HepG2 (cell line): ENCODE measurements around the gene OR8G5. TPM values are rescaled to one million over a fixed set of nuclear protein-coding genes. Genes with fewer than 3 reads are reported as not detected.

Experiments used
- ATAC-seq: fragments of 200-7000 bp; cut with Tn5 transposase; 3 replicates; pipeline ENCODE4 v1.9.1; 2020; ENCODE audit warnings: mild to moderate bottlenecking, moderate library complexity
- BruUV-seq: library from RNA; stranded (reverse); fragments of 400-500 nt; replicated peaks from 2 replicates; lab custom pipeline; 2021; lab: Mats Ljungman, UMichigan
- CTCF ChIA-PET: fragments of 300-600 bp; formaldehyde crosslinking; extraction: SDS; loops from one replicate; lab custom pipeline; 2021; ENCODE audit warnings: low total read pairs, inconsistent platforms, low intra/inter-chr PET ratio; lab: Yijun Ruan, JAX
- POLR2A ChIA-PET: fragments of 350-600 bp; sonication (Branson Sonifier 250); formaldehyde crosslinking; loops from one replicate; lab custom pipeline; 2020; ENCODE audit warnings: antibody characterized with exemption, inconsistent platforms; lab: Yijun Ruan, JAX
- DNase-seq: peaks from one replicate; pipeline ENCODE4 v3.0.0-alpha.2; 2015; ENCODE audit warnings: low spot score
- FAIRE-seq: peaks from 3 replicates; lab custom pipeline; 2011; peaks lifted over from hg19 to GRCh38; lab: Jason Lieb, UNC
- H2AFZ ChIP-seq: one replicate; pipeline ENCODE4 v1.6.1; 2011; ENCODE audit warnings: low read length, inconsistent platforms
- H3K27ac ChIP-seq: fragments of 300-600 bp; 3 replicates; pipeline ENCODE4 v1.8.0; 2011; ENCODE audit warnings: mixed run types, mild to moderate bottlenecking, mixed read lengths, low read length, inconsistent platforms; ENCODE audit not compliant: insufficient read depth; ENCODE audit errors: extremely low read length
- H3K27me3 ChIP-seq, 2 experiments: fragments of 200-600 bp in 1 of 2; 2 replicates in 1 of 2; 3 replicates in 1 of 2; pipeline versions ENCODE4 v1.6.0 to v1.8.0; 2011; ENCODE audit warnings: low read length in 2 of 2, mild to moderate bottlenecking in 2 of 2, moderate library complexity in 2 of 2, inconsistent platforms in 1 of 2; ENCODE audit not compliant: insufficient read depth in 2 of 2, control insufficient read depth in 1 of 2
- H3K36me3 ChIP-seq, 2 experiments: fragments of 200-600 bp in 1 of 2; replicated peaks in 1 of 2; 2 replicates in 1 of 2; 3 replicates in 1 of 2; pipeline versions ENCODE4 v1.5.1 to v1.8.0; 2011; ENCODE audit warnings: low read length in 2 of 2, inconsistent platforms in 1 of 2; ENCODE audit not compliant: insufficient read depth in 2 of 2, control insufficient read depth in 1 of 2
- H3K4me1 ChIP-seq: 2 replicates; pipeline ENCODE4 v1.5.1; 2012; ENCODE audit warnings: low read length, inconsistent platforms; ENCODE audit not compliant: insufficient read depth
- H3K4me2 ChIP-seq: 2 replicates; pipeline ENCODE4 v1.6.0; 2011; ENCODE audit warnings: low read depth, low read length, inconsistent platforms
- H3K4me3 ChIP-seq, 3 experiments: fragments of 200-600 bp in 1 of 3; sonication (generic), shearing (Covaris generic) in 1 of 3; replicated peaks in 1 of 3; 2 replicates each; pipeline ENCODE4 v1.5.1; 2011 to 2016; ENCODE audit warnings: low read length in 3 of 3, inconsistent platforms in 2 of 3, low read depth in 2 of 3, mild to moderate bottlenecking in 2 of 3, control low read depth in 1 of 3, mixed read lengths in 1 of 3; ENCODE audit not compliant: insufficient read depth in 1 of 3
- H3K79me2 ChIP-seq: one replicate; pipeline ENCODE4 v1.6.1; 2011; ENCODE audit warnings: low read length, inconsistent platforms; ENCODE audit not compliant: insufficient read depth
- H3K9ac ChIP-seq: 2 replicates; pipeline ENCODE4 v1.6.0; 2011; ENCODE audit warnings: mild to moderate bottlenecking, low read depth, low read length, inconsistent platforms; ENCODE audit not compliant: insufficient read depth
- H3K9me3 ChIP-seq: 2 replicates; pipeline ENCODE4 v1.5.1; 2012; ENCODE audit warnings: mild to moderate bottlenecking, low read length
- H4K20me1 ChIP-seq: 2 replicates; pipeline ENCODE4 v1.6.0; 2011; ENCODE audit warnings: inconsistent platforms, mild to moderate bottlenecking, low read length, moderate library complexity; ENCODE audit not compliant: insufficient read depth
- ATF4 ChIP-seq, 2 experiments: fragments of 450-650 bp in 1 of 2; sonication (generic) in 1 of 2; formaldehyde crosslinking; IDR thresholded peaks; 2 replicates each; pipeline versions ENCODE4 v1.5.0 to v1.8.0; 2020 to 2022; ENCODE audit warnings: mild to moderate bottlenecking in 1 of 2, missing genetic modification reagents in 1 of 2
- CEBPB ChIP-seq: IDR thresholded peaks from 2 replicates; pipeline ENCODE4 v1.6.1; 2011; ENCODE audit warnings: low read depth, low read length, improper control_type of control experiment, borderline replicate concordance
- GTF2F1 ChIP-seq: fragments of 150-350 bp; IDR thresholded peaks from 2 replicates; pipeline ENCODE4 v1.6.1; 2014; ENCODE audit warnings: low read length
- MXD3 ChIP-seq: IDR thresholded peaks from 2 replicates; pipeline ENCODE4 v1.6.1; 2016; ENCODE audit warnings: mild to moderate bottlenecking, missing biosample characterization, missing genetic modification reagents
- RXRA ChIP-seq: sonication (generic); formaldehyde crosslinking; IDR thresholded peaks from 2 replicates; pipeline ENCODE4 v1.5.1; 2020; ENCODE audit warnings: missing genetic modification reagents
- ZNF362 ChIP-seq: sonication (generic); formaldehyde crosslinking; IDR thresholded peaks from 2 replicates; pipeline ENCODE4 v1.4.0; 2020; ENCODE audit warnings: missing genetic modification reagents, mild to moderate bottlenecking, borderline replicate concordance
- ZNF430 ChIP-seq: sonication (generic); formaldehyde crosslinking; IDR thresholded peaks from 2 replicates; pipeline ENCODE4 v1.9.0; 2021; ENCODE audit warnings: mild to moderate bottlenecking, missing genetic modification reagents
- ZNF441 ChIP-seq: sonication (generic); formaldehyde crosslinking; IDR thresholded peaks from 2 replicates; pipeline ENCODE4 v1.7.0; 2021; ENCODE audit warnings: missing genetic modification reagents, borderline replicate concordance
- WGBS: methylation state at CpG from one replicate; pipeline ENCODE4 v1.1.6; 2017; ENCODE audit warnings: low lambda C conversion rate; 5-methylcytosine and 5-hydroxymethylcytosine counted together
- in situ Hi-C: cut with HindIII; loops from 2 replicates; pipeline ENCODE4 v1.10.0; 2017; ENCODE audit warnings: low pct_unique_long_range_greater_than_20kb; ENCODE audit not compliant: extremely low pct_ligation_motif_present
- intact Hi-C: fragments of 100-400 bp; cut with micrococcal nuclease; formaldehyde crosslinking; loops from one replicate; pipeline ENCODE4 v1.10.0; 2022; ENCODE audit not compliant: unreplicated experiment
- polyA plus RNA-seq, 8 experiments: library from polyadenylated mRNA; depleted of rRNA in 3 of 8; stranded (reverse) in 7 of 8; unstranded in 1 of 8; fragments of >200 nt; fragmentation: Illumina TruSeq in 4 of 8; extraction: Trizol in 4 of 8; gene quantifications; 2 replicates each; pipeline versions ENCODE4 v1.2.1 to v1.2.3, GENCODE V29; 2011 to 2016; ENCODE audit warnings: low read depth in 4 of 8, missing spikeins in 1 of 8, mixed read lengths in 1 of 8; ENCODE audit not compliant: insufficient read depth in 1 of 8
- total RNA-seq, 5 experiments: library from RNA; depleted of rRNA; stranded (reverse); fragments of >200 nt; fragmentation: Illumina TruSeq; extraction: Trizol; gene quantifications; 2 replicates each; pipeline ENCODE4 v1.2.3, GENCODE V29; 2016; ENCODE audit warnings: low read depth in 1 of 5

Gene OR8G5
- total and polyA plus RNA-seq, 2 of the 13 experiments (the other 11 are each of a cell fraction or from before 2014, with no cell fraction given): not detected

- TF ChIP-seq MXD3 (CRISPR knock-in tag) (no peak), ATF4 (CRISPR knock-in tag; IDR thresholded peaks at IDR 0.05) (no peak), ZNF362 (no peak), GTF2F1 (no peak)
These were observed 30.7 kb upstream of the OR8G5 start (continued) for GRCh38 chr11:124225471-124225870.

GRCh38 chr11:124233376-124233775 is 22.8 kb upstream of the OR8G5 start:
- no peaks in the 10 kb centered on the region for H3K27me3 ChIP-seq
- no peak overlapping the region for H3K27ac ChIP-seq
- no peak for DNase-seq
- FAIRE-seq: no peak
- H3K36me3 ChIP-seq: no peaks in the 10 kb centered on the region
- H3K4me3 ChIP-seq: no peak overlapping the region
- CTCF ChIA-PET: no interaction called here
- in situ Hi-C loops: no loop called here
- no peaks in the 10 kb centered on the region for H4K20me1 ChIP-seq
- intact Hi-C loops: no loop called here
- H3K9me3 ChIP-seq: no peaks in the 10 kb centered on the region
- TF ChIP-seq ZNF441: no peak
- no peak for TF ChIP-seq ZNF430 (CRISPR knock-in tag)
- TF ChIP-seq RXRA (CRISPR knock-in tag): no peak
- peak; percentile 81 for TF ChIP-seq CEBPB
- no TSS peak for BruUV-seq
- ATAC-seq: no peak
- no peak overlapping the region for H3K4me2 ChIP-seq
- 0% methylated on average over 1 of the region's 1 CpG for WGBS
- POLR2A ChIA-PET: no interaction called here
- no peaks in the 10 kb centered on the region for H3K79me2 ChIP-seq
- H3K4me1 ChIP-seq: no peaks in the 10 kb centered on the region
- H2AFZ ChIP-seq: no peak overlapping the region
- H3K9ac ChIP-seq: no peak overlapping the region
